Measurements from ENCODE around the gene MEG3.
"Not testable (repeated sequence)": the region's sequence is repeated elsewhere in the genome, so short reads cannot be mapped to it uniquely, and the experiment has no call there.

The MEG3 gene

DNA sequence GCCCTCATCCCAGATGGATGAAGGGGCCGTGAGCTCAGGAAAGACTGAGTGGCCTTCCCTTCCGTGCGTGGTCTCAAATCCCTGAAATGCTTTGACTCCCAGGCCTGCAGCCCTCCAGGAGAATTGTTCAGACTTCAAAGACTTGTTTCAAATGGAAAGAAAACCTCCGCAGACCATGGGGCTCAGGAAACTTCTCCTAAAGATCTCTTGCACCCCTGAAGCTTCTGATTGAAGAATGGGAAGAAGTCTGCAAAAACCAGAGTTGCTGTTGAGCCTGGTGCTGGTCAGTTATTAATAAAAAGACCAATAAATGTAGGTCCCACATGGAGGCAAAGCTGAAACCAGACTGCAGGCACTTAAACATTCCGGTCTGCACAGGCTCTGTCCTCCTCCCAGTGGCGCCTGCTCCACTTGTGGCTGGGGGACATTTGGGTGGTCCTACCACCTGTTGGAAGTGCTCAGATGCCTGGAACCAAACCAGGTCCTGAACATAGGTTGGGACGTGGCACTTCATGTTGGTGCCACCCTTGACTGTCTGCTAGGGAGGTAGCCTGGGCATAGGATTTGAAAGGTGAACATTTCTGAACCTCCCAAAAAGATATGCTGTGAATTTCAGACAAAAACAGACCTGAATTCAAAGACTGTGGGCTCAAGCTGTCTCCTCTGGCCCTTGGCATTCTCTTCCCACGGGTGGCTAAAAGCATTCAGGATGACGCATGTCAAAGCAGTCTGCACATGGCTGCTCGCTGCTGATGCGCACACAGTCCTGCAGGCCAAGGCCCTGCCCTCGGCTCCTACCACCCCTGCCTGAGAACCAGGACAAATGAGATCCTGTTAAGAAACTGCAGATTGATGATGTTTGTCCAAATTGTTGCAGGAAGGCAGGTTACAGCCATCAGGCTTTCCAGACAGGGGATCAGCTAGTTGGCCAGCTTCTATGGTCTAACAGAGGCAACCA, 36.2 kb upstream of the MEG3 start:
- DNase-seq: no peak

DNA sequence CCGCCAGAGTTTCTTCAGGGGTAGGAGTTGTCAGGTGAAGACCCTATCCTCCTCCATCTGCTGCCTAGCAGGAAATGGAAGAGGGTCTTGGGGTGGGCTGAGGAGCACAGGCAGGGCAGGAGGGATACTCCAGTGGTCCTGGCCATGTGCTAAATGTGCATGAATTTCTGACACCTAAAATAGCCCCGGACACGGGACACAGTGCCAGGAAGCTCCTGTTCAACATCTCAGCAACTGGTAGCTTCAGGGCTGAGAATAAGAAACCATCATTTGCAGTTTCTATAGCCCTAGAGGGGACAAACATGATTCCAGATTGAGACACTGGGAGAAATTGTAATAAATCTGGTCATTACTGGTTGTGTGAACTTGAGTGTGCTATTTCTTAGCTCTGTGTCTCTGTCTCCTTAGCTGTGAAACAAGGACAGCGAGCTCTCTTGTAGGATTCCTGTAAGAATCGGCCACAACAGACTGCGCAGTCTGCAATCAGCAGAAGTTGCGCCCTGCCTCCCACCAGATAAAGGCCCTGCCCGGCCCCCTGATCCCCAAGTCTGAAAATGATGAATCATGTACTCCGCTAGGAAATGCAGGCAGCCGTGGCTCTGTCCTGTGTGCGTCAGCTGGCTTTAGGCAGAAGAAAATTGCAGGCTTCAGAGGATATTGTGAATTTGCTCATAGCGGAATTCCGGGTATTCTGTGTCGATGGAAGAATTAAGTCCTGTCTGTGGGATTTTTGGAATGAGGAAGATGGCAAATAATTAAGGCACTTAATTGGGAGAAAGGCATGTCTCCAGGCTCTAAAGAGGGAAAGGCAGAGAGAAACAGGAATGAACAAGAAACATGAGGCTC, 35.2 kb upstream of the MEG3 start:
- DNase-seq: no peak

DNA sequence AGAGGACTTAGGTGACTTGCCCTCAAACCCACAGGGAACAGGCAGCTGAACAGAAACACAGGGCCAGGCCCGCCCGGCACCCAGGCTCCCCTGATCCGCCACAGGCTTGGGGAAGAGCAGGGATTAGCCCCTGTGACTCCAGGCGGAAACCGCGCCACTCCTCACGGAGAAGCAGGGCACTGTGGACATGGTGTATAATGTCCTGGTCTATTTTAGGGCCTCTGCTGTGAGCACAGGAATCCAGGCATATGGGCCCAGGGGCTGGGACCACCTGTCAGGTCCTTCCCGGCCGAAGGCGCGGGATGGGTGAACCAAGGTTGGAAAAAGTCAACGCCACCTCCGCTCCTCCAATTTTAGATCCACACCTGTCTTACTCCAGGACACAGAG, 34.6 kb upstream of the MEG3 start:
- no peak for DNase-seq

DNA sequence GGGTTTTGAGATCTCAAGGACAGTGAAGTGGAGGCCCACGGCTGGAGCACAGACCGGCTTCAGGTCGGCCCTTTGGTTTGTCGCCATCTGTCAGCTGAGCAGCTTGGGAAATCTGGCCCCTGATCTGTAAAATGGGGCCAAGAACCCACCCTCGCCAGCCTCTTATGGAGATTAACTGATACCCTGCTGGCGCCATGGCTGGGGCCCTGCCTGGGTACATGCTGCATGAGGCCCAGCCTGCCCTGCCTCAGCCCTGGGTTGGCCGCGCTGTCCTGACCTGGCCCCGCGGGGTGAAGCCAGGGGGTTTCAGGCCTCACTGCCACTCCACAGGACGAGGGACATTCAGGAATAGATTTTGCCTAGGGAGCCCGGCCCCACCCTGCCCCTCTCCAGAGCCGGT, 33.9 kb upstream of the MEG3 start:
- DNase-seq: no peak

DNA sequence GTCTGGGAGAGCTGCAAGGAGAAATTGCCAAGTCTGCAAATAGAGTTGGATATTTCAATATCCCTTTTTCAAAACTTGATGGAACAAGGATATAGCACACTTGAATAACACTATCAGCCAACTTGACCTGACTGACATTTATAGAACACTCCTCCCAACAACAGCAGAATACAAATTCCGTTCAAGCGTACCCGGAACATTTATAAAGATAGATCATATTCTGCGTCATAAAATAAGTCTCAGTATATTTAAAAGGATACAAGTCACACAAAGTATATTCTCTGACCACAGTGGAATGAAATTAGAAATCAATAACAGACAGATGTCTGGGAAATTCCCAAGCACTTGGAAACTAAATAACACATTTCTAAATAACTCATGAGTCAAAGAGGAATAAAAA, 29.0 kb upstream of the MEG3 start:
- no peak for DNase-seq

DNA sequence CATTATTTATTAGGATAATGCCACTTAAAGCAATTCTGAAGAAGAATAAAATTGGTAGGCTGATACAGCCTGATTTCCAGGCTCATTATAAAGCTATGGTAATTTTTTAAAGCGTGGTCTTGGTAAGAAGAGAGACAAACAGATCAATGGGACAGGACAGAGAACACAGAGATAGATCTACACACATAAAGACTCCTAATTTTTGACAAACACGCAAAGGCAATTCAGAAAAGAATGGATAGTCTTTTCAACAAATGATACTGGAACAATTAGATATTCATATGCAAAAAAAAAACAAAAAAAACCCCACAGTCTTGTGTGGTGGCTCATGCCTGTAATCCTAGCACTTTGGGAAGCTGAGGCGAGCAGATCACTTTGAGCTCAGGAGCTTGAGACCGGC, 25.9 kb upstream of the MEG3 start:
- no peak for DNase-seq

DNA sequence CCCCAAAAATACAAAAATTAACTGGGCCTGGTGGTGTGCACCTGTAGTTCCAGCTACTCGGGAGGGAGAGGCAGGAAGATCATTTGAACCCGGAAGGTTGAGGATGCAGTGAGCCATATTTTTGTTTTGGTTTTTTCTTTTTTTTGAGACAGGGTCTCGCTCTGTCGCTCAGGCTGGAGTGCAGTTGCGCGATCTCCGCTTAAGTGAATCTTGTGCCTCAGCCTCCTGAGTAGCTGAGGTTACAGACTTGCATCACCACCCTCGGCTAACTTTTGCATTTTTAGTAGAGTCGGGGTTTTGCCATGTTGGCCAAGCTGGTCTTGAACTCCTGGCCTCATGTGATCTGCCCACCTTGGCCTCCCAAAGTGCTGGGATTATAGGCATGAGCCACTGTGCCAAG, 24.5 kb upstream of the MEG3 start:
- not testable (repeated sequence) for DNase-seq

DNA sequence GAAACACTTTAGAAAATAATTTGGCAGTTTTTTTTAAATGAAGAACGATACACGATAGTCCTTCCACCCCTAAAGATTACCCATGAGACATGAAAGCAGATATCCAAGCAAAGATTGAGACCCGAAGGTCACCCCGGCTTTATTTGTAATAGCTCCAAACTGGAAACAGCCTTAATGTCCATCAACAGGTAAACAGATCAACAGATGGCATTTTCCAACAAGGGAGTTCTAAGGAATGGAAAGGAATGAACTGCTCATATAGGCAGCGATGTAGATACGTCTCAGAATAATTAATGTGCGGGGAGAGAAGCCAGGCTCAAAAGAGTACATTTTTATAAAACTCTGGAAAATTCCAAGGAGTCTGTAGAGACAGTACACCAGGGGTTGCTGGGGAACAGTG, 23.7 kb upstream of the MEG3 start:
- no peak for DNase-seq

DNA sequence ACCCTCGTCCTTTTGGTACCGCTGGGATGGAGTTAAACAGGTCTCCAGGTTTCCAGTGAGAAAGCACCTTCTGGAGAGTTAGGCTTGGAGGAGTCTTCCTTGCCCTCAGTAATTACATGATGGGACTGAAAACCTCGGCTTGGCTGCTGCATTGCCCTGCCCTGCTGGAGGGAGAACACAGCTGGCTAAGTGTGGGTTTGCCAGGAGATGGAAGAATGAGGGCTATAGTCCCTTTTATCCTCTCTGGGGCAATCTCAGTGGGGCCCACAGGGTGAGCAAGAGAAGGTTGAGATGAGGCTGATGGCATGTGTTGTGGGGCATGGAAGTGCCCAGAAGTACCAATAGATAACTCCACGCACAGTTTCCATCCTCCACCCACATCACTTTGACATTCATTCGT, 23.2 kb upstream of the MEG3 start:
- no peak for DNase-seq

DNA sequence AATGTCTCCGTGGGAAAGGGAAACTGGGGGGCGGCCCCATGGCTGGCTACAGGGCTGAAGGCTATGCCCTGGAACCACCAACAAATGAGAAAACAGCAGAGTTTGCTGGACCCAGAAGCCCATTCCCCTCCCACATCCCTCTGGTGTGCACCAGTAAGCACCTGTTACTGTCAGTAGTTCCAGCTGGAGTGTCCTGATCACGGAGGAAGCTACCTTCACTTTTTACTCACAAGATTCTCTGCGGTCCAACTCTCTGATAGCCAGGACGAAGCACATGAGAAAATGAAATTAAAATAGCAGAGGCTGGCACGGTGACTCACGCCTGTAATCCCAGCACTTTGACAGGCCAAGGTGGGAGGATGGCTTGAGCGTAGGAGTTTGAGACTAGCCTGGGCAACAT, 22.7 kb upstream of the MEG3 start:
- DNase-seq: no peak

DNA sequence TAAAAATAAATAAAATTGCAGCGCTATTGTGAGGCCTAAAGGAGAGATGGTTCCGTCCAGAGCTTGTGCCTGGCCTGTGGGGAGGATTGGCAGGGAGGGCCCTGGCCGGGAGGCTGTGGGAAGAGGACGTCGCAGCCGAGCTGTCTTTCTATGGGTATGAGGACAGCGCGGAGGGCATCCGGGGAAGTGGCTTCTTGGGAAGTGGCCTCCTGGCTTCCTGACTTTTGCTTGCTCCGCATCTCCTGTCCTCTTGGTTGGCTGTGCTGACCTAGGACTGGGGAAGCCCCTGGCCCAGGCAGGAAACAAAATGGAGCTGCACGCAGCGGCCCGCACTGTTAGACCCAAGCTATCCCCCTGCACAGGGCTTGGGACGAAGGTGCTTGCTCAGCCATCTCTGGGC, 22.2 kb upstream of the MEG3 start:
- DNase-seq: no peak

DNA sequence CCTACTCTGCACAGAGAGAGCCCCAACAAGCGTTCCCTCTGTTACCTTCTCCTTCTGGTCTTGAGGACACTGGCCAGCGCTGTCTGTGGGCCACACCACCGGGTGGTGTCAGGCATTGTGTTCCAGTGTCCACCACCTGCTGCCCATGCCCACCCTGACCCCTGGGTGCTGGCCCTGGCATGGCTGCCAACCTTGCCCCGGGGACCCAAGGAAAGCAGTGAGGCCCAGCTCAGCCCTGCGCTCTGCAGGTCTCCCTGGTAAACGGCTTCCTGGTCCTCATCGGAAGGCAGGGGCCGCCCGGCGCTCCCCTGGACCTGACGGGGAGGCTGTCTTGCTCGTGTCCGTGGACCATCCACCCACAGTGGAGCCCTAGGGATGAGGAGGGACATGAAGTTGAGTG, 21.8 kb upstream of the MEG3 start:
- DNase-seq: no peak

DNA sequence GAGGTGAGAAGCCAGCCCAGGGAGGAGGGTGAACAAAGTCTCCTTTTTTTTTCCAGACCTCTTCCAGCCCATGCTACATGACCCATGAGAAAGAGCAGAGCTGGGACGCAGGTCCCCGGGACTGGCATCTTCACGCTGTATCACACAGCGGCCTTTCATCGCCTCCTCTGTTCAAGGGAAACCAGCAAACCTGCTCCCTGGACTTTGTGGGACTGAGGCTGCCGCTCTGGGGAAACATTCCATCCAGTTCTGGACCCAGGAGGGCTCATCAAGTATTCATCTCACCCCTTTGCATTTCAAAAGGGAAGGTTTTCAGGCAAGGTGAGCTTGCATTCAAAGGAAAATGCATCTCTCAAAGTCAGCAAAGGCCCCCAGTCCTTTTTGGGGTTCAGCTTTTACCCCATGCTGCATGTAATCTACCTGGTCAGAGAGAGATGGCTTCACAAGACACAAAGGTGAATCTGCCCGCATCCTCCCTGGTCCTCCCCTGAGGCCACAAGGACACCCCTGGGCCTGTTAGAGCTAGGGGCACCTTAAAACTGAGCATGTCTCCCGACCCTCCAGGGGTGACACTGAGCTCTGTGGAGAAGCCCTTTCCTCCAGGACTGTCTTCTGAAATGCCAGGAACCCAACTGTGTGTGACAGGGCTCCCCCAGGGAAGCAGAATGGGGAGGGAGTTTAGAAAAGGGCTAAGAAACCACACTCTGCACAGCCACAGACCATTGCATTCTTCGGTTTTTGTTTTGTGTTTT, 21.2 kb upstream of the MEG3 start:
- DNase-seq: no peak

DNA sequence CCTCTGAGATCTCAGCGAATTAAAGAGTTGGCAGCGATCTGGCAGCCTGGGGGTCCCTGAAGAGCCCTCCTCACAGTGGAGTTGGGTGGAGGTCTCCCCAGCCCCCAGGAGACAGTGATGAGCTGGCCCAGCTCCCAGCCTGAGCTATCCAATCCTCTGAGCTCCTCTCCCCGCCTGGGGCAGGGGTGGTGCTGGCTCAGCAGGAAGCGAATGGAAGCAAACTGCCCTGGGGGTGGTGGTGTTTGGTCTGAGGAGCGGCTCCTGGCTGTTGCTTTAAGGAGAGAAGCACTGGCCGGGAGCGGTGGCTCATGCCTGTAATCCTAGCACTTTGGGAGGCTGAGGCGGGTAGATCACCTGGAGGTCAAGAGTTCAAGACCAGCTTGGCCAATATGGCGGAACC, 19.5 kb upstream of the MEG3 start:
- DNase-seq: no peak

DNA sequence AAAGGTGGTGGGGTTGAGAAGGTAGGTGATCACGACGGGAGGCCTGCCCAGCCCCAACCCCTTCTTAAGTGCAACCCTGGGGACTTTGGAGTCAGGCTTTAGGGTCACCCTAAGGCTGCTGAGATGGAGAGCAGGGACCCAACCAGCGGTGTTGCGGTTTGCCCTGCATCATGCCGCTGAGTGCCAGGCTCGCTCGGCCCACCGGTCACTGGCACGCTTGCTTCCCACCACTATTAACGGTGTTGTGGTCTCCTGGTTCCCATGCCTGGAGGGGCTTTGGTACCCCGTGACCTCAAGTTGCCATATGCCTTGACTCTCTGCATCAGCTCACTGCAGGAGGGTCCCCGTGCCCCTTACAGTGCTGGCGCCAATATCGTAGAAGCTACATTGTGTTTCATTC, 18.4 kb upstream of the MEG3 start:
- no peak for DNase-seq

DNA sequence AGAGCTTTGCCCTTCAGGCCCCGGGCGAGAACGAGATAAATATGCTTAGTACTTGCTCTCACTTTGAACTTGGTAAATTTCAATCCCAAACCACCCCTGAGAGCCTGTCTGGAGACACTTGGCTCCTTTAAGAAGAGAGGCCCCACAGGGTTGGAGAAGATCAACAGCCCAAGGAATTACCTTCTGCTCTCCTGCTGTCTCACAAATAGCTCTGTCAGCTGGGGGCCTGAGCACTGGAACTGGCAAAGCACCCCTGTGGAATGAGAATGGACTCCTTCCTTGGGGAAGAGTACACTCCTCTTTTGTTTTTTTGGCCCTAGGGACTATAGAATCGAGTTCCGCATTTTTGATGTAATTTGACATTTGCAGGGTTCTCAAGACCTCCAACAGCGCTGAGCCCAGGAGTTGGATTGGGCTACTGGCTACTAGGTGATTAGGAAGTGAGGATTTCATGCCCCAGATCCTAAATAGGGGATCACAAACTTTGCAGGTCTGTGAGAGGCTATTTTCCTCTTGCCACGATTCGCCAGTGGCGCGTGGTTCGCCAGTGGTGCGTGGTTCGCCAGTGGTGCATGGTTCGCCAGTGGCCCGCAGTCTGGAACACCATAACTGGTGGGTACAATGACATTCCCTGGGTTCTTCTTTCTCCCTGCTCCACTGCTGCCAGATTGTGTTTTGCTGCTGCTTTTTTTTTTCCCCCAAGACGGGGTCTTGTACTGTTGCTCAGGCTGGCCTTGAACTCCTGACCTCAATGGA, 17.8 kb upstream of the MEG3 start:
- no peak for DNase-seq

DNA sequence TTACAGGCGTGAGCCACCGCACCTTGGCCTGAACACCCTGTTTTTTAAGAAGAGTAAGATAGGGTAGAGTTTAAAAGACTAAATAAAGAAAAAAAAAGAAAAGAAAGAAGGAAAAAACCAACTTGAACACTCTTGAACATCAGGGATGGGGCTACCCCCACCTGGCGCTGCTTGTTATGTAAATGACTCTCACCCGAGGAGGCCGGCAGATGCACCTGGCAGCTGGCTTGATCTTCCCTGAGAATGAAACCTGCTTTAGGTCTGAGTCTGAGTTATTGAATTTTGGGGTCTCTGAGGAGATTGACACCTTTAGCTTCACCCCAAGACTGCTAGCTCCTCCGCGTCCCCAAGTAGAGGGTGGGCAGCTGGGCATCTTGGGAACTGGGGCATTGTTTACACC, 15.5 kb upstream of the MEG3 start:
- no peak for DNase-seq

DNA sequence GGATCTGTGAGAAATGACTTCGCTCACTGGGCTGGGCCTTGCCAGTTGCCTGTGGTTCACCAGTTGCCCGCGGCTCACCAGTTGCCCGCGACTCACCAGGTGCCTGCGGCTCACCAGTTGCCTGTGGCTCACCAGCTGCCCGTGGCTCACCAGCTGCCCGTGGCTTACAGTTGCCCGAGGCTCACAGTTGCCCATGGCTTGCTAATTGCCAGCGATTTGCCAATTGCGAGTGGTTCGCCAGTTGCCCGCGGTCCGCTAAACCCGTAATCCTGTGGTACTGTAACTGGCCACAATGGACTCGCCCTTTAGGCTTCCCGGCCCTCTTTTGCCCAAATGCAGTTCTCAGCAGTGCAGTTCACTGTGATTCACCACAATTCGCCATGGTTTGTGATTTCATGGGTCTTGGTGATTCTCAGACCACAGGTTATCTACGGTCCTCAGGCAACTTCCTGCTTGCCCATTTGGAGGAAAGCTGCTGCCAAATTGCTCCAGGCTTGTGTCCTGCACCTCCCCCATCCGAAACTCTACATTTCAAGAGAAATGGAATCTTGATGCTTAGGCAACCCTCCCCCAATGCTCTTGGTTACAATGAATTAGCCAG, 15.0 kb upstream of the MEG3 start:
- DNase-seq: no peak

DNA sequence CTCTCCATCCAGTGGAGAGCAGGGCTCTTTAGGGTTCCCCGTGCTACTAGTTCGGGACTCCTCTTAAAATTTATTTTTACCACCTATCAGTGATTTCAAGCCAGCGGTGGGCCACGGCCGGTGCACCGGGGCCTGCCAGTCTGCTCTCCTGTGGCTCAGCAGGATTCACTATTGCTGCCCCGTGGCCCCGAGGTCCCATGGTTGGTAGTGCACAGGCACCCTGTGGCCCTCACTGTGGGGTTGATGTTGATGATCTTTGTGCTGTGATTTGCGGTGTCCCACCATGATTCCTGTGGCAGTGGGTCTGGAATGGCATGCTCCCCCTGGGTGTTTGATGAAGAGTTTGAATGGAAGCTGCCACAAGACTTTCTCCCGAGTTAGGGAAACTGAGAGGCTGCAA, 12.6 kb upstream of the MEG3 start:
- no peak for DNase-seq

DNA sequence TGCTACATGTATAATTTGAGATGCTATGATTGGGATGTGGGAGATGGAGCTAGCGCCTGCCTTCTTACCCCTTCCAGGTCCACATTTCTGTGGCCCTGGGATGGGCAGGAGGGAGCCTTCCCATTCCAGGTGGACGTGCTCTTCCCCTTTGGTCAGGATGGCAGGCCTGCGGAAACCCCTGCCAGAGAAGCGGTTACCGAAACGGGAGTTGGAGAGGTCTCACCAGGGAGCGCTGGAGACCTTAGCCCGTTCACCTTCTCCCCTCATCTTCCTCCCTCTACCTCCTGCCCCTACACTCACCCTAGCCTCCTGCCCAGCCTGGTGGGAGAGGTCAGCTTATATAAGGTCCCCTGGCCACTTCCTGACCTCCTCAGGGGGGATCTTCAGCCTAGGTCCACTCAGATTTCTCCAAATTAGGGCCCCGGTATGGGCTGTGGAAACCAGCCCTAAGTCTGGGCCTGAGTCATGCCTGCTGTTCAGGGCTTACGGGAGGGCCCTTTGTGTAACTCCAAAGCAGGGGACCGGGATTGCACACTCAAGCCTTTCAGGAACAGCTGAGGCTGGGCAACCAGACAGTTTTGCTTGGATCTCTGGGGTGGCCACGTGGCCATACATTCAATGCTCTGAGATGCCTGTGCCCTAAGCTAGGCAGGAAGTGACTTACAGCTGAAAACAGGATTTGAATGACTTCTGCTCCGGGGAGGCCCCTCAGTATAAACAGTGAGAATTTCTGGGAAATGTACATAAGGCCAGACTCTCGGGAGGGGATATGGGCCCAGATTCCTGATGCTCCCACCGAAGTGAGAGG, 10.2 kb upstream of the MEG3 start:
- no peak for DNase-seq

DNA sequence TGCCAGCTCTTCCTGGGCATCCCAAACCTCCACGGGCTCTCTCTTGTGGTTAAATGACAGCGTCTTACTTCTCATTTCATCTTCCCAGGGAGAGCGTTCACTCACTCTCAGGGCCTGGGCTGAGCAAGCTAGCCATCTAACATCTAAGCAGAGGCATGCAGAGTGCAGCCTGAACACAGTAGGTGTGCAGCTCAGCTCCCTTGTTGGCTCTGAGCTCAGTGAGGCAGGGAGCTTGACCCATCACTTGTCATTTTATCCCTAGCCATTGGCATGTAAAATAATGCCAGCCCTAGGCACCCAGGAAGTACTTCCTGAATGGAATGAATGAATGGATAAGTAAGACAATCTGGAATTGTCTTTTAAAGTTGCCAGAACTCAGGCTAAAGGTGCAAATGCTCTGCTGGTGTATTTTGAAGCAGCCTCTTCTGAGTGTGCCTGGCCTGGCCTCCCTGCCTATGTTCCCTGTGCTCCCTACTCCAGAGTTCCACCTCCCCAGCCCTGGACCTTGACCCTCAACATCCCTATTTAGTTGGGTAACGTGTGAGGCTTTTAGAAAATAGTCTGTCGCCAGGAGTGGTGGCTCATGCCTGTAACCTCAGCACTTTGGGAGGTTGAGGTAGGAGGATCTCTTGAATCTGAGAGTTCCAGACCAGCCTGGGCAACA, 9.5 kb upstream of the MEG3 start:
- no peak for DNase-seq

All from effector CD8-positive, alpha-beta T cell (primary cell).